Activated effector memory CD4-positive, alpha-beta T cell treated with Interleukin-2 at 50 U/mL for 16 hours (primary cell): ENCODE data around the gene ZNF419.

Source experiments
- DNase-seq: peaks from one replicate; pipeline ENCODE4 v3.0.0-alpha.2; 2020

The ZNF419 gene

GRCh38 chr19:57537953-57538547 is 50.5 kb downstream of the ZNF419 start:
- no peak for DNase-seq
